T-helper 2 cell treated with Interferon-gamma antibody and Interleukin-4, amounts not matched to agents 5 μg/mL and 100 μg/mL, for 36 hours (primary cell): ENCODE measurements around the gene YBX1.
"Not testable (repeated sequence)": the region's sequence is repeated elsewhere in the genome, so short reads cannot be mapped to it uniquely, and the experiment has no call there.

Experiments
- DNase-seq: peaks from one replicate; pipeline ENCODE4 v3.0.0; 2021; ENCODE audit warnings: low spot score
- H3K27ac Mint-ChIP-seq: one replicate; pipeline ENCODE4 v1.8.0; 2021; ENCODE audit warnings: mild to moderate bottlenecking, mixed read lengths
- H3K27me3 Mint-ChIP-seq: one replicate; pipeline ENCODE4 v1.8.0; 2021; ENCODE audit warnings: low read depth, mixed read lengths
- H3K36me3 Mint-ChIP-seq: one replicate; pipeline ENCODE4 v1.8.0; 2021; ENCODE audit warnings: low read depth, mixed read lengths
- H3K4me1 Mint-ChIP-seq: one replicate; pipeline ENCODE4 v1.8.0; 2021; ENCODE audit warnings: low read depth, mixed read lengths
- H3K4me3 Mint-ChIP-seq: one replicate; pipeline ENCODE4 v1.8.0; 2022; ENCODE audit warnings: mild to moderate bottlenecking, moderate library complexity, mixed read lengths
- H3K9me3 Mint-ChIP-seq: one replicate; pipeline ENCODE4 v1.8.0; 2021; ENCODE audit warnings: mixed read lengths

YBX1 gene

DNA sequence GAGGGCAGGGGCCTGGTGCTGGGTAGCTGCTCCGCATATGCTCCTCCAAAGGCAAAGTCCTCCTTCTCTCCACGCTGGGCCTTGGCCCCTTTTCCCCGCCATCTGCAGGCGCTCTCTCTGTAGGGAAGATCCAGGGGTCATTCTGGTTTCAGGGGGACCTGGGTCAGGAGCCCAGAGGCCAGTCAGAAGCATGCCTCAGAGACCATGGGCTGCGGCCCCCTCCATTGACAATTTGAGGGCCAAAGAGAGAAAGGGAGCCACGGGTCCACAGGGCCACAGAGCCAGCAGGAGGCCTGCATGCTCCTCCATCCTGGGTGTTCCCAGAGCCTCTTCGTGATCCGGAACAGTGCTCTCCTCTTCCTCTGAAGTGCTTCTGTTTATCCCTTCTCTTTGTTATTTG, 59.9 kb downstream of the YBX1 start:
- Mint-ChIP-seq H3K4me3 (no peak overlapping the region), H3K4me1 (peaks cover 3% of the 10 kb centered on the region), H3K27me3 (no peaks in the 10 kb centered on the region), H3K27ac (no peak overlapping the region), H3K36me3 (peaks cover under 1% of the 10 kb centered on the region), H3K9me3 (no peaks in the 10 kb centered on the region)
- DNase-seq: no peak

DNA sequence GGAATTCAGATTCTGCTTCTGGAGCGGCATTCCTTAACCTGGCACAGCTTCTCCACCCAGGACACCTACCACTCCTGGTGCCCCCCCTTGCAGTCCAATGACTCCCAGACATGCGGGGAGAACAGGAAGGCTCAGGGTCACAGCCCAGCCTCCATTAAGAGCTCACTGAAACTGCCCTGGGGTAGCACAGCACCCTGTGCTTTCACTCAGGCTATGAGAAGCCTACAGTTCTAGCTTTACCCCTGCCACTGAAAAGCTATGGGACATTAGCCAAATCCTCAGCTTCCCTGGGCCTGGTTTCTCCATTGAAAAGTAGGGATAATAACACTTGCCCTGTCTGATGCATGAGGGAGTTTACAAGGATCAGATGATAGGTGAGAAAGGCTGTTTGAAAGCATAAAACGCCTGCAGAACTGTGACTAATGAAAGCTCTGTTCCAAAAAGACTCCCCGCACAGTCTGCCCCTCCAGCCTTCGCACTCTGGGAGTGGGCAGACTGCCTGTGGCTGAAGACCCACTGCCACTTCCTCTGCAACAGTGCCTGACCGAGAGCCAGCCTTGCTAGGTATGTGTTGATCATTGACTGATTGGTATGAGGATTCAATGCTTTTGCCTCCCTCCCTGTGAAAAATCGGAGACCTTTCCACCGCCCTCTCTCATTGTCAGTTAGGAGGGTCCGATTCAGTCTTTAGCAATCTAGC, 60.5 kb downstream of the YBX1 start:
- no peaks in the 10 kb centered on the region for H3K4me1 Mint-ChIP-seq
- no peak overlapping the region for H3K4me3 Mint-ChIP-seq
- H3K27me3 Mint-ChIP-seq: no peaks in the 10 kb centered on the region
- no peaks in the 10 kb centered on the region for H3K9me3 Mint-ChIP-seq
- no peak for DNase-seq
- no peak overlapping the region for H3K27ac Mint-ChIP-seq
- H3K36me3 Mint-ChIP-seq: peaks cover 2% of the 10 kb centered on the region

DNA sequence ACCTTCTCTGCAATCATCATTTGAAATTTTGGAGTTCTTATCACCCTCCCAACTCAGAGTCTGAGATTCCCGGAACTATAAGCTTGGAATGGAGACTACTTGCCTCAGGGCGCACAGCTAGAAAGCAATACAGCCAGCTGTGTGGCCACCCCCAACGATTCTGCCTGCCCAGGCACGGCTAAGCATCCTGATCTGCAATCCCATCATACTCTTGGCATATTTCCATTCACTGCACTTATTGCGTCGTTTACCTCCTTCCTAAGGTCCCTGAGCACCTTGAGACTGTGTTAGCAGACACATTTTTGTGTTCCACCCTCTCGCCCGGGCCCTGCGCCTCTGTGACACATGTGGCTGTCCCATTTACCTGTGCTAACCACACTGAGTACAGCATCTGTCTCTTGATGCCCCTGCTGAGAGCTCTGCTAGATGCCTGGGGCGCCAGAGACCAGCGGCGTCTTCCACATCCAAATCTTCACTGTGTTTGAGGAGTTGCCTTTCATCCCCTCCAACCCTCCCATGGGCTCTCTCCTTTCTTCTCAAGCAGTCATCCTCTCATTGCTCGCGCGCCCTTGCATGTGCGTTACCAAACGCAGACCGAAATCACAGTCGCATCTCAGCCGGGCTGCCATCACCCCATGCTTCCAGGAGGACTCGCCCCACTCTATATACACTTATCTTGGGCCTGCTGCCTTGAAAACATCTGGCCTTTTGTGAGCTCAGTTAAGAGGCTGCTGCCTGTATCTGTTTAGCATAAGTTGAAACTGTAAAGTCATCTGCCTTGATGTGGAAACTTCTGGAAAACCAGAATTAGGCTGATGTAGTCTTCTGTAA, 61.3 kb downstream of the YBX1 start:
- Mint-ChIP-seq H3K4me3 (no peak overlapping the region), H3K27ac (no peak overlapping the region)
- DNase-seq: no peak

DNA sequence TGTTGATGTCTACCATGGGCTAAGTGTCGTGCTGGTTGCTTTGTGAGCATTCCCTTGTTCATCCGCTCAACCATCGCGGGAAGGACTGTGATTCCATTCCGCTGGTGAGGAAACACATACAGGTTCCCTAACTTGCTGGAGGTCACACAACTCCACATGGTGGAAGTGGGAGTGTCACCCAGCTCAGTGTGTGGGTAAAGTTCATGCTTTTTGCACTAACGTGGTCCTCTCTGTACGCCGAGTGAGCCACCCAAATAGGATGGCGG, 61.9 kb downstream of the YBX1 start:
- H3K4me1 Mint-ChIP-seq: no peaks in the 10 kb centered on the region
- no peak overlapping the region for H3K4me3 Mint-ChIP-seq
- peaks cover 10% of the 10 kb centered on the region for H3K36me3 Mint-ChIP-seq
- H3K9me3 Mint-ChIP-seq: no peaks in the 10 kb centered on the region
- H3K27me3 Mint-ChIP-seq: no peaks in the 10 kb centered on the region
- DNase-seq: no peak
- no peak overlapping the region for H3K27ac Mint-ChIP-seq

More for the DNA sequence above, 61.3 kb downstream of the YBX1 start:
- peaks cover 10% of the 10 kb centered on the region for H3K36me3 Mint-ChIP-seq
- H3K9me3 Mint-ChIP-seq: no peaks in the 10 kb centered on the region
- no peaks in the 10 kb centered on the region for H3K27me3 Mint-ChIP-seq
- H3K4me1 Mint-ChIP-seq: no peaks in the 10 kb centered on the region

DNA sequence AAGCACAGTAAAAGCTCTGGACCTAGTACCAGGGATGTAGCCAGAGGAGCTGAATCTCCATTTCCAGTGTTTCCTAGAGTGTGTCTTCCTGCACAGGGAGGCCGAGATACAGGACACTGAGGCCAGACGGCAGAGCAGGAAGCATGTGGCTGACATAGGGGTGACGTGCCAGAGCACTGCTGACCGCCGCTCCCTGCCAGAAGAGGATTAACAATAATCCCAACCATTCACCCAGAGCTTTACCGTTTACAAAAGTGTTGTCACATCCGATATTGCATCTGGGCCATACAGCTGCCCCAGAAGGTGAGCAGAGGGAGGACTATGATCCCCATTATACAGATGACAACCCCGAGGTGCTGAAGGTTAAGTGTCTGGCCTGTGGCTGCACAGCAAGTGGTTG, 63.6 kb downstream of the YBX1 start:
- H3K27me3 Mint-ChIP-seq: no peaks in the 10 kb centered on the region
- DNase-seq: no peak
- H3K4me1 Mint-ChIP-seq: no peaks in the 10 kb centered on the region
- H3K9me3 Mint-ChIP-seq: no peaks in the 10 kb centered on the region
- no peak overlapping the region for H3K27ac Mint-ChIP-seq
- H3K36me3 Mint-ChIP-seq: peaks cover 20% of the 10 kb centered on the region
- no peak overlapping the region for H3K4me3 Mint-ChIP-seq

DNA sequence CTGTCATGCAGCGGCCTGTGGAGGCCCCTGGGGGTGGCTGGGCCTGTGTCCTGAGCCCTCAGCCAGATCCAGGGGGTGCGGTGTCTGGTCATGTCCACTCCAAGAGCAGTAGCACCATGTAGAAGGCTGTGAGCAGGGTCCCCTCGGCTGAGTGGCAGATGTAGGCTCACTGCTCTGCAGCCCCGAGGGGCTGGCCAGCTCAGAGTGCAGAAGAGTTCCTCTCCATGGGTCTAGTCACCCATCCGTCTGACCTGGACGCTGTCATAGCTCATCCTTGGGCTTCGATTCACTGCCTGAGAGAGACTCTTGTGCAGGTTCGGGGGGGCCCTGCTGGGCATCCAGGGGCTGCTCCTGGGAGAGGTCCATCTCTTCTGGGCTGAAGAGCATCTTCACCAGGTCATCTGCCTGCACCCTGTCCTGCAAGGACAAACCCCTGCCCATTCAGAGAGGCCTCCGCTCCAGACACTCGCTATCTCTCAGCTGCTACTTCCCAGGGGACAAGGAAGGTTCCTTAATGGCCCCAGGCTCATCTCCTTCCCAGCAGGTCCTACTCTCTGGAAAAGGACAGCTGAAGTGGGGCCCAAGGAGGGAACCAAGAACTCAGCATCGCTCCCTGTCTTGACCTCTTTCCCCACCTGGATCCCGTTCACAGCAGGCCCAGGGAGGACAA, 64.4 kb downstream of the YBX1 start:
- H3K36me3 Mint-ChIP-seq: peaks cover 21% of the 10 kb centered on the region
- no peak for DNase-seq
- H3K4me1 Mint-ChIP-seq: no peaks in the 10 kb centered on the region
- H3K4me3 Mint-ChIP-seq: no peak overlapping the region
- peaks cover 1% of the 10 kb centered on the region for H3K9me3 Mint-ChIP-seq
- no peak overlapping the region for H3K27ac Mint-ChIP-seq
- no peaks in the 10 kb centered on the region for H3K27me3 Mint-ChIP-seq

DNA sequence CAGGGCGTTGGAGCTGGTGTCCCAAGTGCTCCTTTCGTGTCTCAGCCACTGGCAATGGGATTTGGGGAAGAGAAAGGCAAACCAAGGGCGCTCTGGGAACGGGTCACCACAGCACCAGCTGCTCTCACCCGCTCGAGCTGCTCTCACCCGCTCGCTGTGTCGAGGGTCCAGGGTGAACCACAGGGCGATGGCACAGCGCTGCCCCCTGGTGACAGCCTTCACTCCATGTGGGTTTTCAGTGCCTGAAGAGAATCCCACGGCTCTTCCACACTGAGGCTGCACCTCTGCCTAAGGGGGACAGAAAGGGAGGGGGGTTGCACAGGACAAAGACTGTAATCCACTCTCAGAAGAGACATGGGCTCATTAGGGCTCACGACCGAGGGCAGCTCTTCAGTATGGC, 64.9 kb downstream of the YBX1 start:
- Mint-ChIP-seq H3K4me1 (no peaks in the 10 kb centered on the region), H3K27ac (no peak overlapping the region), H3K36me3 (peaks cover 27% of the 10 kb centered on the region), H3K9me3 (peaks cover 5% of the 10 kb centered on the region), H3K27me3 (no peaks in the 10 kb centered on the region), H3K4me3 (no peak overlapping the region)
- no peak for DNase-seq

DNA sequence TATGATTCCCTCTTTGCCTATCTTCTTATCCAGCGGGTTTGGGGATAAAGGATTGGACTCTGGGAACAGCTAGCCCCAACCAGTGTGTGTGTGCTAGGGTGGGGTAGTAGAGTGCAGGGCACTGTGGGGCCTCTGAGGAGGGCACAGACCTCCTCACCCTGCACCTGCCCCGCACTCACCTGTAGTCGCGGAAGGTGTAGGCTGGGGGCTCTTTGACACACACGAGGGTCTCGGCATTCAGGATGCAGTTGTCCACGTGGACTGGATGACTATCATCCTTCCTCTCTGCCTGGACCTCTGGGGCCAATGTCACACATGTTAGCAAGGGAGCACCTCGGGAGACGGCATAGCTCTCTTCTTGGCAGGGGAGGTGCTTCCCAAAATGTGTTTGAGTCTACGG, 65.8 kb downstream of the YBX1 start:
- Mint-ChIP-seq H3K4me1 (no peaks in the 10 kb centered on the region), H3K4me3 (no peak overlapping the region), H3K36me3 (peaks cover 36% of the 10 kb centered on the region), H3K27me3 (no peaks in the 10 kb centered on the region), H3K9me3 (peaks cover 5% of the 10 kb centered on the region), H3K27ac (no peak overlapping the region)
- DNase-seq: no peak

DNA sequence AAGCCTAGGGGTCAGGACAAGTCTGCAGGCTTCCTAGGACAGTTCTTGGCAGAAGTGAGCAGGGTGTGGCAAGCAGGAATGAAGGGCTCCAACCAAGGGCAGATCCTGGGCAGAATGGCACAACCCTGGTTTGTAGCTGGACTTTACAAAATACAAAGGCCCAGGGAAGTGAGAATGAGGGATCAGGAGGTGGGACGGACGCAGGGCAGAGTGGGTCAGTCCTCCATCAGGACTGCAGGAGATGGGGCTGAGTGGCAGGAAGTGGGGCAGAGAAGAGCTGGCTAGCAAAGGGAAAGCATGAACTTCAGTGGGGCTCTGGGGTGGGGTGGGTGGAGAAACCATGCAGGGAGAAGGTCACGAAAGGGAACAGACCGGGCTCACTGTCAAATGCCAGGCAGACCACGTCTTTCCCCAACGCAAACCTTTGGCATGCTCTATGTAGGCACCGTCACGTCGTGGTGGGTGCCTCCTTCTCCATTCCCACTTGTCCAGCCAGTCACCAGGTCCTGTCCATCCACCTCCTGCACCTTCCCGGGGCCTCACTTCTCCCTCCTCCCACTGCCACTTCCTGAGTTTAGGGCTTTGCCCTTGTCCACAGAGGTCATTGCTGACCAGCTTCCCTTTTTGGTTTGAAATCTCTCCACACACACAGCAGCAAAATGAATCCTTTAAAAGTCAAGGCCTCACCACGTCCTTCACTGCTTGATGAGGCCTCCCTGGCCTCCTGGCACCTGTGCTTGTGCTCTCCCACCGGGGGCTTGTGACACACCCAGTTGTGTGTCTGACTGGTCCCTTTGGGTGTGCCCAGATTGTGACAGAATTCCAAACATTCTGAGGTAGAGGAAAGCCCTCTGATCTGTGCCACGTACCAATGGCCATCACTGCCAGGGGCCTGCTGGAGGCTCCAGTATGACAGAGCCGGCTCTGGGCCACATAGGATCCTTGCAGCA, 66.5 kb downstream of the YBX1 start:
- Mint-ChIP-seq H3K4me3 (no peak overlapping the region), H3K4me1 (no peaks in the 10 kb centered on the region), H3K27ac (peak overlapping the region; percentile 34), H3K27me3 (no peaks in the 10 kb centered on the region), H3K9me3 (peaks cover 5% of the 10 kb centered on the region), H3K36me3 (peaks cover 38% of the 10 kb centered on the region)
- no peak for DNase-seq

DNA sequence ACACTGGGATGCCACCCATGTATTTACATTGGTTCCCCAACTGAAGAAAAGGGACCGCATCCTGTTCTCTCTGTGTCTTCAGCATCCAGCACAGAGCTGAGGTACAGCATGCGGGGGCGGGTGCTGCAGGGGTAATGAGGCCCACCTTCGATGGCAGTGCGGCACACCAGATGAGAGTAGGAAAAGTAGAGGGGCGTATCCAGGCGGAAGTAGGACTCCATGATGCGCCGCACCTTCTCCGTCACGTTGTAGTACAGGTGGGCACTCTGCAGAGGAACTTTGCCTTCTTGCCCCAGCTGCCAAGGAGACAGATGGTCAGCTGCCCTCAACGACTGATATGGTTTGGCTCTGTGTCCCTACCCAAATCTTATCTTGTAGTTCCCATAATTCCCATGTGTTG, 67.8 kb downstream of the YBX1 start:
- Mint-ChIP-seq H3K27me3 (no peaks in the 10 kb centered on the region), H3K9me3 (peaks cover 5% of the 10 kb centered on the region), H3K27ac (no peak overlapping the region), H3K4me3 (no peak overlapping the region), H3K36me3 (peaks cover 48% of the 10 kb centered on the region), H3K4me1 (no peaks in the 10 kb centered on the region)
- DNase-seq: no peak

DNA sequence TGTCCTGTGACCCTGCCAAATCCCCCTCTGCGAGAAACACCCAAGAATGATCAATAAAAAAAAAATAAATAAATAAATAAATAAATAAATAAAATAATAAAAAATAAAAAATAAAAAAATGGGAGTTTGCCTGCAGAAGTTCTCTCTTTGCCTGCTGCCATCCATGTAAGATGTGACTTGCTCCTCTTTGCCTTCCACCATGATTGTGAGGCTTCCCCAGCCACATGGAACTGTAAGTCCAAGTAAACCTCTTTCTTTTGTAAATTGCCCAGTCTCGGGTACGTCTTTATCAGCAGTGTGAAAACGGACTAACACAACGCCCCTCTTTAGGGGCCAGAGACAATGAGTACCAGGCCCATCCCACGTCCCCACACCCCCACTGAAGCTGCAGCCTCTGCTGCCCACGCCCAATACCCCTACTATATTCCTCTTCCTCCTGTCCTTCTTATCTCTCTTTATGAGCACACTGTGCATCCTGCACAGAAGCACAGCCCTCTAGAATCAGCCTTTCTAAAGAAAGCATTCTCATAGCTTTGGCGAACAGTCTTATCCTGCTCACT, 69.4 kb downstream of the YBX1 start:
- H3K4me1 Mint-ChIP-seq, H3K4me3 Mint-ChIP-seq, H3K27me3 Mint-ChIP-seq, H3K9me3 Mint-ChIP-seq, DNase-seq: not testable (repeated sequence)
- Mint-ChIP-seq H3K36me3 (peaks cover 57% of the 10 kb centered on the region), H3K27ac (peak overlapping the region; percentile 34)

DNA sequence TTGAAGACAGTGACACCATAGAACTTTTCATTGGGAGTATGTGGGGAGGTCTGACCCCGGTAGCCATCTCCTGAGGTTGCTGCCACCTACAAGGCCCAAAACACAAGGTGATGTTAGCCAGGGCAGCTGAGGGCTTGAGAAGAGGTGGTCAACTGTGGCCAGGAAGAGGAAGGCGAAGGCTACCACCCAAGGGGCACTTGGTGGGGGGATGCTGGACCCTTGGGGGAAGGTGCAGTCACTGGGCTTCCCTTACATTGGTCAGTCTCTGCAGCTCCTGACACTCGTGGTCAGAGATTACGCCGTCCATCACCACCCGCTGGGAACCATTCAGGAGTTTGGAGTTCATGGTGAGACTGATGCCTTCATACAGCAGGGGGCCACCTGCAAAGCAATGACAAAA, 70.1 kb downstream of the YBX1 start:
- H3K36me3 Mint-ChIP-seq: peaks cover 59% of the 10 kb centered on the region
- DNase-seq: no peak
- no peaks in the 10 kb centered on the region for H3K4me1 Mint-ChIP-seq
- H3K9me3 Mint-ChIP-seq: peaks cover 5% of the 10 kb centered on the region
- H3K27me3 Mint-ChIP-seq: no peaks in the 10 kb centered on the region
- H3K4me3 Mint-ChIP-seq: no peak overlapping the region
- no peak overlapping the region for H3K27ac Mint-ChIP-seq

DNA sequence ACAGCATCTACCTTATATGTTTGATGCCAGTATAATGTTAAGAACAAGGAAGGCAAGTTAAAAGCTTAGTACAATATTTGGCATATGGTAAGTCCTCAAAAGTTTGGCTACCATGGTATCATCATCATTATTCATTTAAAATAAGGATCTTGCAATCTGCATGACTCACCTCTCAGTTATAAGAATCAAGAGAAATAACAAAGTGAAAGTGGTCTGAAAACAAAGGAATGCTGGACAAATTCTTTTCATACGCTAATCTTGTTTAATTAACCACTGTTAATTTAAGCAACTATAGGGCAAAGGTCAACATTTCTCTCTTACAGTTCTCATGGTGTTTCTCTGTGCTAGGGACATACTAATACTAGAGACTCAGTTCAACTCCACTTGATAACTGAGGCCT, 70.9 kb downstream of the YBX1 start:
- Mint-ChIP-seq H3K9me3 (peaks cover 5% of the 10 kb centered on the region), H3K4me1 (no peaks in the 10 kb centered on the region), H3K27ac (no peak overlapping the region), H3K36me3 (peaks cover 59% of the 10 kb centered on the region), H3K27me3 (no peaks in the 10 kb centered on the region), H3K4me3 (no peak overlapping the region)
- no peak for DNase-seq
